Gastrocnemius medialis (tissue), 4 donors: ENCODE measurements around the gene HOXB5. TPM values are rescaled to one million over a fixed set of nuclear protein-coding genes. Genes with fewer than 3 reads are reported as not detected.
A peak's percentile ranks its signal among the peaks of the same experiment; 100 is the strongest.

ENCODE experiments used
- ATAC-seq, 2 donors: fragments of 150-250 bp; one replicate each; pipeline ENCODE4 v1.9.1; 2016
- DNase-seq, 2 donors: peaks; one replicate each; pipeline ENCODE4 v3.0.0-alpha.2; 2019
- H3K27ac ChIP-seq, 4 donors: fragments of 200-600 bp; sonication (generic); 1 replicate in 1 of 4; 2 replicates in 3 of 4; pipeline ENCODE4 v1.5.1; 2016 to 2018; ENCODE audit warnings: mild to moderate bottlenecking in 2 of 4, moderate library complexity in 1 of 4
- H3K27me3 ChIP-seq, 3 donors: fragments of 200-600 bp; sonication (generic) in 2 of 3; 1 replicate in 1 of 3; 2 replicates in 2 of 3; pipeline versions ENCODE4 v1.5.1 to v1.6.0; 2016 to 2019; ENCODE audit warnings: mild to moderate bottlenecking in 1 of 3, moderate library complexity in 1 of 3
- H3K36me3 ChIP-seq, 2 donors: fragments of 200-600 bp; sonication (generic) in 1 of 2; one replicate each; pipeline ENCODE4 v1.5.1; 2017 to 2018
- H3K4me1 ChIP-seq, 2 donors: fragments of 200-600 bp; sonication (generic) in 1 of 2; one replicate each; pipeline ENCODE4 v1.5.1; 2016 to 2017; ENCODE audit warnings: mild to moderate bottlenecking in 2 of 2
- H3K4me3 ChIP-seq, 4 donors: fragments of 200-600 bp; sonication (generic) in 3 of 4; 1 replicate in 1 of 4; 2 replicates in 3 of 4; pipeline ENCODE4 v1.5.1; 2016 to 2019; ENCODE audit warnings: mild to moderate bottlenecking in 2 of 4
- H3K9me3 ChIP-seq, 3 donors: fragments of 200-600 bp; sonication (generic) in 2 of 3; 1 replicate in 1 of 3; 2 replicates in 2 of 3; pipeline ENCODE4 v1.5.1; 2016 to 2019
- POLR2A ChIP-seq, 2 donors: fragments of 450-650 bp; IDR thresholded peaks; one replicate each; pipeline ENCODE4 v1.6.1; 2017; ENCODE audit warnings: antibody characterized with exemption in 2 of 2, mild to moderate bottlenecking in 2 of 2, moderate library complexity in 2 of 2
- in situ Hi-C, 4 donors: fragments of 200-750 bp; cut with MboI; loops; one replicate each; pipeline versions ENCODE4 v1.15.0 to v1.8.0; 2017; ENCODE audit warnings: low sequenced_read_pairs in 4 of 4
- intact Hi-C: fragments of 100-400 bp; cut with DNase I; formaldehyde crosslinking; loops from one replicate; pipeline ENCODE4 v1.15.1; 2023; ENCODE audit warnings: low total_unique reads
- total RNA-seq, 4 donors: library from RNA; depleted of rRNA; stranded (reverse); fragments of >200 nt; gene quantifications; one replicate each; pipeline versions ENCODE4 v1.1.0 to v1.2.3, GENCODE V29; 2016
- TF ChIP-seq, protein P1 (sequence below), 5 experiments: fragments of 450-650 bp in 3 of 5; fragments of 200-600 bp in 2 of 5; sonication (generic) in 2 of 5; IDR thresholded peaks in 4 of 5; conservative IDR thresholded peaks in 1 of 5; 1 replicate in 4 of 5; 2 replicates in 1 of 5; pipeline ENCODE4 v1.5.1; 2016 to 2019; ENCODE audit warnings: antibody characterized with exemption in 5 of 5, mild to moderate bottlenecking in 3 of 5, moderate library complexity in 3 of 5

The HOXB5 gene
- total RNA-seq, 4 donors from 2014 or later: not detected

DNA sequence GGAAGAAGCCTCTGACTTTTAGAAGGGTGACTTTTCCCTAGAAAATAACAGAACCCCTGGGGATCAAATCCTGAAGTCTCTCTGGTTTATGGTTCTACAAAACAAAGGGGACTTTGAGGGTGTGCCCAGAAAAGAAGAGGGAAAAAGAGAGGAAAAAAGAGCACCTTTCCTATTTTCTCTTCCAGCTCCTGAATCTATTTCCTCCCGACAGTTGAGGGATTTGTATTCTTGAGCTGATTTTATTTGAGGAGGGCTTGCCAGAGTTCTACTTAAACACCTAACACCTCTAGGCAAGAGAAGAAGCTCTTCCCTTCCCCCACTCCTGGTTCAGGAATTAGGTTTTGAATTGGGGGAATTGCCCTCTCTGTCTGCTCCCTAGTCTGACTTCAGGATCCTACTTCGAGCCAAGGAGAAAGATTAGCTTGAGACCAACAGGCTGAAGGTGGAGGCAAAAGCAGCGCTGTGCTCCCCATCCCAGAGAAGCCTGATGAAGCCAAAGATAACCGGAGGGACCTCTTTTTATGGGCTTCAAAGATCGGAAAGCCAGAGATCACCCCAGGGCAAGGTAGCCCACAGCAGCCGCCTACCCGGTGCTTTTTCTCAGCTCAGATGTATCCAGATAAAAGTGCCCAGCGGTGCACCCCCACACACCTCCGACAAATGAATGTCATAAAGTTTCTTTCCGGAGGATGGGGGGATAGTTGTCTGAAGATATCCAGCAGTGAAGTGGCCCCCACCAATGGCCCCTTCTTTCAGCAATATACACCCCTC lies 4.3 kb downstream of the HOXB5 start:
- H3K4me1 ChIP-seq: peaks cover 9 to 23% of the 10 kb centered on the region in 2 donors
- peaks cover 40 to 72% (median 56%) of the 10 kb centered on the region in 3 donors for H3K27me3 ChIP-seq
- DNase-seq: no peak
- TF ChIP-seq, protein P1, sequence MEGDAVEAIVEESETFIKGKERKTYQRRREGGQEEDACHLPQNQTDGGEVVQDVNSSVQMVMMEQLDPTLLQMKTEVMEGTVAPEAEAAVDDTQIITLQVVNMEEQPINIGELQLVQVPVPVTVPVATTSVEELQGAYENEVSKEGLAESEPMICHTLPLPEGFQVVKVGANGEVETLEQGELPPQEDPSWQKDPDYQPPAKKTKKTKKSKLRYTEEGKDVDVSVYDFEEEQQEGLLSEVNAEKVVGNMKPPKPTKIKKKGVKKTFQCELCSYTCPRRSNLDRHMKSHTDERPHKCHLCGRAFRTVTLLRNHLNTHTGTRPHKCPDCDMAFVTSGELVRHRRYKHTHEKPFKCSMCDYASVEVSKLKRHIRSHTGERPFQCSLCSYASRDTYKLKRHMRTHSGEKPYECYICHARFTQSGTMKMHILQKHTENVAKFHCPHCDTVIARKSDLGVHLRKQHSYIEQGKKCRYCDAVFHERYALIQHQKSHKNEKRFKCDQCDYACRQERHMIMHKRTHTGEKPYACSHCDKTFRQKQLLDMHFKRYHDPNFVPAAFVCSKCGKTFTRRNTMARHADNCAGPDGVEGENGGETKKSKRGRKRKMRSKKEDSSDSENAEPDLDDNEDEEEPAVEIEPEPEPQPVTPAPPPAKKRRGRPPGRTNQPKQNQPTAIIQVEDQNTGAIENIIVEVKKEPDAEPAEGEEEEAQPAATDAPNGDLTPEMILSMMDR (IDR thresholded peaks at IDR 0.05 in 4 of 5, conservative IDR thresholded peaks at IDR 0.05 in 1 of 5): no peak
- TF ChIP-seq POLR2A (IDR thresholded peaks at IDR 0.05): no peak
- no peak overlapping the region for H3K27ac ChIP-seq
- H3K4me3 ChIP-seq: no peak overlapping the region
- intact Hi-C loops: no loop called here
- H3K9me3 ChIP-seq: no peaks in the 10 kb centered on the region
- no peak for ATAC-seq
- in situ Hi-C loops: no loop called here
- no peaks in the 10 kb centered on the region for H3K36me3 ChIP-seq

DNA sequence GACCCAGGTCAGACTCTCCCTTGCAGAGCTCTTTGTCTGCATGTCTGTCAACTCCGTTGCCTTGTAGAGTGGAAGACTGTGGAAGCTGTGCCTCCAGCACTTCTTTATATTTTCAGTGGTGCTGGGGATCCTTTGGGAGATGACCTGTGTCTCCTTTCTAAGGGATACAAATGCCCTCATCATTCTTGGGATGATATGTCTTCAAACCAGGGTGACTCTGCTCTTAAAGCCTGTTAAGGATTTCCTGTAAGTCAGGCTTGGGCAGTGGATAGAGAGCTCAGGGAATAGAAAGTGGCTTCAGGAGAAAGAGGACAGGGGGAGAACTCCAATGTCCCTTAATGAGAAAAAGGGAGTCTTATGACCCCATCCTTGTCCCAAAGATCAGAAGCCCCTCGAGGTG lies 5.1 kb downstream of the HOXB5 start:
- peaks cover 9 to 20% of the 10 kb centered on the region in 2 donors for H3K4me1 ChIP-seq
- H3K27me3 ChIP-seq: peaks cover 46 to 65% (median 51%) of the 10 kb centered on the region in 3 donors
- in situ Hi-C loops: no loop called here
- no peak overlapping the region for H3K4me3 ChIP-seq
- ATAC-seq (no peak), DNase-seq (no peak)
- no peaks in the 10 kb centered on the region for H3K36me3 ChIP-seq
- intact Hi-C loops: no loop called here
- H3K27ac ChIP-seq: peak overlapping the region in 1 of 4 donors; percentile 62
- no peaks in the 10 kb centered on the region for H3K9me3 ChIP-seq
- TF ChIP-seq POLR2A (IDR thresholded peaks at IDR 0.05): no peak
- TF ChIP-seq, protein P1 (IDR thresholded peaks at IDR 0.05 in 4 of 5, conservative IDR thresholded peaks at IDR 0.05 in 1 of 5): no peak

DNA sequence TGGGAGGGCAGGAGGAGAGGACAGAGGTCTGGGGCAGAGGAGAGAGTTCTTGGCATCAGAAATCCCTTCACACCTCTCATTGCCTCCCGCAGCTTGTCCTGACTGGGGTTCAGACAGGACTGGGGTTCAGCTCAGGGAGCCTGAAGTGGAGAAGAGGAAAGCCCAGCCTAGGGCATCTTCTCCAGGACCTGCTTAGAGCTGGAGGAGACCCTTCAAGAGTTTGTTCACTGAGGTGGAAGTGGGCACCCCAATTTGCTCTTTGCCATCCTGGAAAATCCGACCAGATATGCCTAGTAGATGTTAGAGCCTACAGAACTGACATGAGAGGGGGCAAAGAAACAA lies 5.5 kb downstream of the HOXB5 start:
- intact Hi-C loops (no loop called here), in situ Hi-C loops (no loop called here)
- TF ChIP-seq, protein P1 (IDR thresholded peaks at IDR 0.05 in 4 of 5, conservative IDR thresholded peaks at IDR 0.05 in 1 of 5): no peak
- no peak for TF ChIP-seq POLR2A (IDR thresholded peaks at IDR 0.05)
- no peak for DNase-seq
- Histone ChIP-seq H3K4me3 (no peak overlapping the region), H3K4me1 (peaks cover 9 to 15% of the 10 kb centered on the region in 2 donors), H3K36me3 (no peaks in the 10 kb centered on the region), H3K9me3 (no peaks in the 10 kb centered on the region), H3K27ac (peak overlapping the region; percentile 25 to 64 (median 58)), H3K27me3 (peaks cover 45 to 60% (median 51%) of the 10 kb centered on the region in 3 donors)
- no peak for ATAC-seq

DNA sequence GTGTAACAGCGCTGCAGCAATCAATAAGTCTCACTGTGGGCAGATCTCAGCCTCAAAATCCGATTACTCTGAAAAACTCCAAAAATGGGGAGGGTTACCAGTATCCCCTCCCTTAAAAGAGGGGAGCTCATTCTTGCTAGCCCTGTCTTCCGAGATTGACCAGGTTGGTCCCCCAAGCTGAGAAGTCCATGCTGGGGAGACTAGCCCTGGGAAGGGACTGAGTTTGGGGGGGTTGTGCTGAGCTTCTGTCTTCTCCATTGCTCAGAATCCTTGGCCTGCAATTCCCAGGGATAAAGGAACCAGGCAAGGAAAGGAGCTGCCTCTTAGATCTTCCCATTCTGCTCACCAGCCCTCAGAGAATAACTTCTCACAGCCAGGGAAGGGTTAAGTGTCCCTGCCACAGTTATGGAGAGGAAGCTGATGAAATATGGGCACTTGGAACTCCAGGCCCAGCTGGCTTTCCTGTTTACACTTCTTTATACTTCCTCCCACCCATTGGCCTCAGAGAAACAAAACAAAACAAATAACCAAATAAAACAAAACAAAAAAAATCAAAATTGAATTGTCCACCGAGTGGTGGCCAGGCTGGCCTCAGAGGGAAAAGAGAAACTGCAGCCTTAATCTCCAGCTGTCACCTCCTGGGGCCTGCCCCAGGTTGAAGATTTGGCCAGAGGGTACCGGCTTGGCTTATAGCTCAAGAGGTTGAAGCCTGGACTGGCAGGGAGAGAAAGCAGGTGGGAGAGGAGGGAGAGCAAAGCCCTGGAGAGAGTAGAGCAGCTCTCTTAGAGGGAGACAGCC lies 6.1 kb downstream of the HOXB5 start:
- H3K9me3 ChIP-seq: no peaks in the 10 kb centered on the region
- intact Hi-C loops: no loop called here
- no peak overlapping the region for H3K4me3 ChIP-seq
- H3K27ac ChIP-seq: peak overlapping the region; percentile 25 to 64 (median 58)
- no peaks in the 10 kb centered on the region for H3K36me3 ChIP-seq
- peaks cover 48 to 55% (median 51%) of the 10 kb centered on the region in 3 donors for H3K27me3 ChIP-seq
- no peak for DNase-seq
- in situ Hi-C loops: no loop called here
- H3K4me1 ChIP-seq: peaks cover 9 to 11% of the 10 kb centered on the region in 2 donors
- TF ChIP-seq POLR2A (IDR thresholded peaks at IDR 0.05): no peak
- TF ChIP-seq, protein P1 (IDR thresholded peaks at IDR 0.05 in 4 of 5, conservative IDR thresholded peaks at IDR 0.05 in 1 of 5): no peak
- no peak for ATAC-seq
